Cardiac muscle cell (in vitro differentiated cells and primary cell): ENCODE results near the gene DLGAP4. TPM values are rescaled to one million over a fixed set of nuclear protein-coding genes. Genes with fewer than 3 reads are reported as not detected.

Experiments
- DNase-seq, 2 donors: peaks; one replicate each; pipeline versions ENCODE4 v3.0.0 to v3.0.0-alpha.2; 2010 to 2017; ENCODE audit warnings: low read depth in 1 of 2, low spot score in 1 of 2
- H3K27ac ChIP-seq: fragments of 200-600 bp; sonication (generic); 2 replicates; pipeline ENCODE4 v1.5.1; 2016
- H3K27me3 ChIP-seq: fragments of 200-600 bp; sonication (generic); 2 replicates; pipeline ENCODE4 v1.6.0; 2016; ENCODE audit warnings: control low read depth
- H3K36me3 ChIP-seq: fragments of 200-600 bp; sonication (generic); 2 replicates; pipeline ENCODE4 v1.5.1; 2016; ENCODE audit warnings: control low read depth
- H3K4me1 ChIP-seq: fragments of 200-600 bp; sonication (generic); 2 replicates; pipeline ENCODE4 v1.8.1; 2017; ENCODE audit warnings: low read depth, mild to moderate bottlenecking, mixed run types
- H3K4me3 ChIP-seq: fragments of 200-600 bp; sonication (generic); 2 replicates; pipeline ENCODE4 v1.5.1; 2016; ENCODE audit warnings: mild to moderate bottlenecking
- H3K9me3 ChIP-seq: fragments of 200-600 bp; sonication (generic); 2 replicates; pipeline ENCODE4 v1.5.1; 2017; ENCODE audit warnings: low read depth, mild to moderate bottlenecking, control low read depth
- CTCF ChIP-seq: IDR thresholded peaks from 2 replicates; pipeline ENCODE4 v1.5.1; 2012; ENCODE audit warnings: low read depth, mild to moderate bottlenecking, low read length
- polyA plus RNA-seq: library from polyadenylated mRNA; unstranded; fragments of >200 nt; fragmentation: Nextera tagmentation; extraction: Ambion mirVana; gene quantifications from 2 replicates; pipeline ENCODE4 v1.2.1, GENCODE V29; 2016
- total RNA-seq: library from RNA; depleted of rRNA; stranded (reverse); fragments of >200 nt; gene quantifications from 2 replicates; pipeline ENCODE4 v1.2.3, GENCODE V29; 2016

DLGAP4 gene
- total and polyA plus RNA-seq, 2 experiments from 2014 or later = 45.7 to 51.6 TPM

GRCh38 chr20:36454332-36454697 lies 148.2 kb downstream of the DLGAP4 start:
- no peak for DNase-seq
- no peak overlapping the region for H3K4me3 ChIP-seq
- TF ChIP-seq CTCF = no peak
- no peaks in the 10 kb centered on the region for H3K9me3 ChIP-seq
- no peaks in the 10 kb centered on the region for H3K27me3 ChIP-seq
- peak overlapping the region; percentile 83 for H3K27ac ChIP-seq
- H3K4me1 ChIP-seq = peaks cover 15% of the 10 kb centered on the region
- H3K36me3 ChIP-seq = no peaks in the 10 kb centered on the region

DNA sequence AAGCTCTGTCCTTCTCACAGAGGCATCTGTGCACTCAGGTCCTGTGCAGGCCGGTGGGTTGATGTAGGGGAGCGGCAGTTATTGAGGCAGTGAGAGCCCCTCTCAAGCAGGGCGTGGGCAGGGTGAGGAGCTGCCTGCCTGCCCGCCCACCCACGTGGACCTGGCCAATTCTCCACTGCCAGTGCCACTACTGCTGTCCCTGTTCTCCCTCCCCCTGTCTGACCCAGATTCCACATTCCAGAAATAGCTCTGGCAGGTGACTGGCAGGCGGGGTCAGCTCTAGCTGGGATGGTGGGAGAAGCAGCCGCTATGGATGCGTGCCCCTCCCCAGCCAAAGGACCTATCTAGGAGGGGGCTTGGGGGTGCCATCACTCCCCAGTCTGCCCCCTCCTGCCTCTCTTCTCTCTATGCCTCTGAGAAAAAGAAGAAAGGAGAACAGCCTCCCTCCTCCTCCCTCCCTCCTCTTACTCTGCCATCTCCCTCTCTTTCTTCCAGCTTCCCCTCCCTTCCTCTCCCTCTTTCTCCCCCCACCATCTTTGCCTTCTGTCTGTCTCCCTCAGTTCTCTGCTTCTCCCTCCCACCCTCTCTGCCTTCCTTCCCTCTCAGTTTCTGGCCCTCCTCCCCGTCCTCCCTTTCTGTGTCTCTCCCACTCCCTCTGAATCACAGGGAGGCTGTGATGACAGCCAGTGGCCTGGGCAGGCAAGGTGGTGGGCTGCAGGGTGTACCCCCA lies 148.7 kb downstream of the DLGAP4 start:
- Histone ChIP-seq H3K9me3 (no peaks in the 10 kb centered on the region), H3K36me3 (no peaks in the 10 kb centered on the region), H3K27ac (peak overlapping the region; percentile 83), H3K27me3 (no peaks in the 10 kb centered on the region), H3K4me3 (no peak overlapping the region), H3K4me1 (peaks cover 15% of the 10 kb centered on the region)
- peak in 1 of 2 donors; percentile 82 for DNase-seq
- no peak for TF ChIP-seq CTCF

DNA sequence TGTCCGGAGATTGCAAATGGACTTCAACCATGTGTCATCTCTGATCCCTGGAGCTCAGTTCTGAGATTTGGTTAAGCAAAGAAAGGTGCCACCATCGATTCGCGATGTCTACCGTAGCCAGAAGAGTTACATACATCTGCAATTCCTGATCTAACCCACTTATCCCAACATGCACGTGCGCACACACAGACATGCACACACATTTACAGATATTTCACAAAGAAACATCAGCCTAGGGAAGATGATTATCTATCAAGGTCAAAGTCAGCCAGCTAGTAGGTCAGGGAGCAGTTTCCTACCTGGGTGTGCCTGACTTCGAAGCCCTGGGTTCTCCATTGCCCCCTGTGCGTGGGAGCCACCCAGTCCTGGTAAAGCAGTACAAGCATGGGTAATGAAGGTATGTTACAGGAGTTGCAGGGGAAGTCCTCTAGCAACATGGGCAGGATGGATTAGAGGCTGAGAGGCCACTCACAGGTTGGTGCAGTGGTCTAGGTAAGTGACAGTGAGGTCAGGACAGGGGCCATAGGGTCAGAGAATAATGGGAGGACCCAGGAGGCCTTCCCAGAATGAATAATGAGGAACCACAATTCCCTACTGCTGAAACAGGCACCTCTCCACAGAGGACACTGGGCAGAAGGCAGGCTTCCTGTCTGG lies 150.0 kb downstream of the DLGAP4 start:
- no peak for DNase-seq
- no peak overlapping the region for H3K4me3 ChIP-seq
- no peaks in the 10 kb centered on the region for H3K9me3 ChIP-seq
- H3K27me3 ChIP-seq = no peaks in the 10 kb centered on the region
- H3K36me3 ChIP-seq = no peaks in the 10 kb centered on the region
- H3K4me1 ChIP-seq = peaks cover 15% of the 10 kb centered on the region
- peak overlapping the region; percentile 36 for H3K27ac ChIP-seq
- no peak for TF ChIP-seq CTCF

- Histone ChIP-seq H3K9me3 (no peaks in the 10 kb centered on the region), H3K4me1 (peaks cover 6% of the 10 kb centered on the region), H3K27me3 (no peaks in the 10 kb centered on the region), H3K27ac (peak overlapping the region; percentile 57), H3K36me3 (no peaks in the 10 kb centered on the region), H3K4me3 (peak overlapping the region; percentile 64)
- TF ChIP-seq CTCF = no peak
- peak; percentile 96 for DNase-seq
These were observed 154.8 kb downstream of the DLGAP4 start for GRCh38 chr20:36460648-36461599.

DNA sequence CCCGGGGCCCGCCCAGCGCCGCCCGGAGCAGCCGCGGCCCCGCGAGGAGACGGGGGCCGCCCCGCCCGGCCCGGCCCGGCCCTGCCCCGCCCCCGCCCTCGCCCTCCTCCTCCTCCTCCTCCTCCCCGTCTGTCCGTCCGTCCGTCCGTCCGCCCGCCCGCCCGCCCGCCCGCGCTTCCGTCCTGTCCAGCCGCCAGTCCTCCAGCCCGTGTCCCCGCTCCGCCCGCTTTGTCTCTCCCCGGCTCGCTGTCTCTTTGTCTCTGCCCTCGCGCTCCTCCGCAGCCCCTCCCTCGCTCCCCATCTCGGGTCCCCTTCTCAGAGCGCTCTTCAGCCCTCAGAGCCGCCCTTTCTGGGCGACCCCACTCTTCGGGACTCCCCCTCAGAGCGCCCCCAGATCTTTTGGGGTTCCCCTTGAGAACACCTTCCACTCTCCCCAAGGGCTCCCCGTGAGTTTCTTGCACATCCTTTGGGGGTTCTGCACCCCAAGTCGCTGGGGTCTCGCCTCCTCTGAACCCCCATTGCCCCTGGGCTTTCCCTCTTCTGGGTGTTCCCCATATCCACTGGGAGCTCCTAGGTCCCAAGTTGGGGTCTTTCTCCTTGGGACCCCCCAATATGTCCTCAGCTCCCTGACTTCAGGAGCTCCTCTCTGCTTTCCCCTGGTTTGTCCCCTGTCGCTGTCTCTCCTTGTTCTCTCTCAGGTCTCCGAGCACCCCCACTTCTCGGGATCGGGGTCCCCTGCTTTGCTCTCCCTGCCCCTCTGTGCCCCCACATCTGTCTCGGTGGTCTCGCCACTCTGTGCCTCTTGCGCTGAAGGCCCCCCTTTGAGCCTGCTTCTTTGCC lies 155.7 kb downstream of the DLGAP4 start:
- Histone ChIP-seq H3K27ac (no peak overlapping the region), H3K36me3 (no peaks in the 10 kb centered on the region), H3K4me3 (peak overlapping the region; percentile 64), H3K9me3 (no peaks in the 10 kb centered on the region), H3K27me3 (no peaks in the 10 kb centered on the region), H3K4me1 (peaks cover 6% of the 10 kb centered on the region)
- TF ChIP-seq CTCF = no peak
- peak; percentile 62 to 67 for DNase-seq
